Caki2 (cell line): Measurements from ENCODE around the gene TSSC4. TPM values are rescaled to one million over a fixed set of nuclear protein-coding genes. Genes with fewer than 3 reads are reported as not detected.

ENCODE experiments used
- DNase-seq: peaks from one replicate; pipeline ENCODE4 v3.0.0-alpha.2; 2015; ENCODE audit warnings: low read depth
- in situ Hi-C: cut with HindIII; loops from 2 replicates; pipeline ENCODE4 v1.10.0; 2016; ENCODE audit warnings: low sequenced_read_pairs, low pct_unique_long_range_greater_than_20kb, mixed read lengths
- total RNA-seq: library from RNA; depleted of rRNA; stranded (reverse); fragments of >200 nt; shearing (Covaris generic); gene quantifications from 2 replicates; pipeline ENCODE4 v1.2.3, GENCODE V29; 2014; ENCODE audit warnings: low replicate concordance

The TSSC4 gene
- total RNA-seq, 1 experiment from 2014 or later: 107 TPM

DNA sequence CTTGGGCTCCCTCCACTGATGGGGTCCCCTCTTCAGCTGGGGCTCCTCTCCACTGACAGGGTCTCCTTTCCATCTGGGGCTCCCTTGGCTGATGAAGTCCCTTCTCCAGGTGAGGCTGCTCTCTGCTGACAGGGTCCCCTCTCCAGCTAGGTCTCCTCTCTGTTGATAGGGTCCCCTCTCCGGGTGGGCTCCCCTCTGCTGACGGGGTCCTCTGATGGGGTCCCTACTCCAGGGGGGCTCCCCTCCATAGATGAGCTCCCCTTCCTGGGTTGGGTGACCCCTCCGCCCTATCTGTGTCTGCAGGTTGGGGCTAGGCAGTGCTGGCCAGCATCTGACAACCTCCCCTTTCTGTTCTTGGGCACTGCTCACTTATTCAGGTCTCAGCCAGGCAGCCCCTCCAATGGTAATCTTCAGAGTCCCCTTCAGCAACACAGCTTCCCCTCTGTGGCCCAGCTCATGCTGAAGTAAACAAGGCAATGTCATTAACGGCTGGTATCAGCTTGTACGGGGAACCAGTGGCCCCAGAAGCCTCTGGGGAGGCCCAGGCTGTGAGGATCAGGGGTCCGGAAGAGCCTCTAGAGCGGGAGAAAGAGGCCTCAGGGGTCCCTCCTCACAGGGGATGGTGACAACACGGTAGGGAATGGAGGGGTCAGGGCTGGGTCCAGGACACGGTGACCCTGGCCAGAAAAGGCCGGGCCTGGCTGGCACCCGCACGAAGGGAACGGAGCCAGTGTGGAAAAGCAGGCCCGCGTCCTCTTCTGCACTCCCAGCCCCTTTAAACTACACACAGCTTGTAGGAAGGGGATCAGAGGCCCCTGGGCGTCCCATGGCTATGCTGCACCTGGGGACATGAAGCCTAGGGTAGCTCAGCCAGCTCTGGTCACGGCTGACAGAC lies 33.0 kb upstream of the TSSC4 start:
- in situ Hi-C loops: no loop called here
- DNase-seq: no peak

DNA sequence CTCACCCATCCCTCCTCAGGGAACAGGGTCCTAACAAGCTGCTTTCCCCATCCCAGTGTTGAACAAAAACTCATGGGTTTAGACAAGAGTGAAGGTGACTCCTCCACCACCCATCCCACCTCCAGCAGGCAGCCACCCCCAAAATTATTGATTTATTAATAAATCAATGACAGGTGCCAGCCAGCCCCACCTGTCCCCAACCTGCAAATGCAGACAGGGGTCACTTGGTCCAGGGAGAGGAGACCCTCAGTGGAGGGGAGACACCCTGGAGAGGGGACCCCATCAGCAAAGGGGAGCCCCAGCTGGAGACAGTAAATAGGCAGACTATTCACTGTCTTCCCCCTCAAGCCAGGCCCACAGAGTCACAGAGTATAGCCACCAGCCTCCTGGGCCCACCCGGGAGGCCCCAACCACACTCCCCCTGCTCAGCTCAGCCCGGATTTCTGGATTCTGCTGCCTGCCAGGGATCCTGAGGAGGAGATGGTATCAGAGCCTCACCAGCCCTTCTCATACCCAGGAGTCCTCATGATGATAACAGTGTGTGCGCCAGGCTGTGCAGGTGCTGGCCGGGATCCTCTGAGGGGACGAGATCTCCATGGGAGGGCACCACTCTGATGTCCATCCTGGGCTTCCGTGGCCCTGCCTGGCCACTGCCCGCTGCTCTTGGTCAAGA lies 32.2 kb upstream of the TSSC4 start:
- in situ Hi-C loops: no loop called here
- no peak for DNase-seq

DNA sequence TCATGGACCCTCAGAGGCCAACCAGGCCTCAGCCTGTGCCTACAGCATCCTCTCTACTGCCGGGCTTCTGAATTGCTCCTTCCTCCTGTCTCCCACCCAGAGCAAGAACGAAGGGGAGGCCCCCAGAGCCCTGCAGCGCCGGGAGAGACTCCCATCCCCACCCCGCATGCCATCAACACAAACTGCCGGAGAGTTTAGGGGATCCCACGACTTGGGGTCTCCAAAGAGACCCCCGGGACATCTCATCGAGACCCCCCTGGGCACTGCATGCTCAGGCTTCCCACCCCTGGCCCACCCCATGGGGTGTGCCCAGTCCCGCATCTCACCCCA lies 31.7 kb upstream of the TSSC4 start:
- in situ Hi-C loops: no loop called here
- no peak for DNase-seq

DNA sequence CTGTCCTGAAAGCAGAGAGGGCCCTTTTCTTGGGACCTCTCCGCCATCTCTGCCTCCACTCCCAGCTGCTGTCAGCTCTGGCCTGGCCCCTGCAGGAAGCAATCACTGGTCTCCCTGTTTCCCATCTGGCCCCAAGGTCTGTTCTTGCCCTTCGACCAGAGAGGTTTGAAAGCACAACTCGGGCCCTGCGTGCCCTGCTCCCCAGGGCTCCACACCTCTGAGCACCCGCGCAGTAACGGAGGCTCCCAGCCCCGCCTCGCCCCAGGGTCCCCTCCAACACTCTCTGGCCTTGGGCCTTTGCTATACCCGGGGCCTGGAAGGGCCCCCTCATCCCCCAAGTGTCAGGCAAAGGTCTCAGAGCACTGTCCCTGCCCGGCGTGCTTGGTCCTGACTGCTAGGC lies 31.2 kb upstream of the TSSC4 start:
- no peak for DNase-seq
- in situ Hi-C loops: no loop called here

DNA sequence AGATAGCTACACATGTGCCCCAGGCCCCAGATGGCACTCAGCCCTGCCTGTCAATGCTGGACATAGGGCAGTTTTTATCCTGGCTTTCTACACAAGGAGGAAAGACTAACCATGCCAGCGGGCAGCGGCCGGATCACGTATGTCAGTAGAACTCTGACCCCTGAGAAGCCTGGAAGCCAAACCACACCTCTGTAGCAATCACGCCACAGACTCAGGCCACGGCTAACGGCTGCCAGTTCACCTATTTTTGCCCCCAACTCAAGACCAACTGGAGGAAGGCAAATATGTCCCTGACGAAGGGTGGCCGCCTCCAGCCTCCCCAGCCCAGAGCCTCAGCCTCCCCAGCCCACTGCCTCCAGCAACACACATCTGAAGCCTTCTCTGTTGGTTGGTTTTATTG lies 30.7 kb upstream of the TSSC4 start:
- in situ Hi-C loops: no loop called here
- DNase-seq: no peak

DNA sequence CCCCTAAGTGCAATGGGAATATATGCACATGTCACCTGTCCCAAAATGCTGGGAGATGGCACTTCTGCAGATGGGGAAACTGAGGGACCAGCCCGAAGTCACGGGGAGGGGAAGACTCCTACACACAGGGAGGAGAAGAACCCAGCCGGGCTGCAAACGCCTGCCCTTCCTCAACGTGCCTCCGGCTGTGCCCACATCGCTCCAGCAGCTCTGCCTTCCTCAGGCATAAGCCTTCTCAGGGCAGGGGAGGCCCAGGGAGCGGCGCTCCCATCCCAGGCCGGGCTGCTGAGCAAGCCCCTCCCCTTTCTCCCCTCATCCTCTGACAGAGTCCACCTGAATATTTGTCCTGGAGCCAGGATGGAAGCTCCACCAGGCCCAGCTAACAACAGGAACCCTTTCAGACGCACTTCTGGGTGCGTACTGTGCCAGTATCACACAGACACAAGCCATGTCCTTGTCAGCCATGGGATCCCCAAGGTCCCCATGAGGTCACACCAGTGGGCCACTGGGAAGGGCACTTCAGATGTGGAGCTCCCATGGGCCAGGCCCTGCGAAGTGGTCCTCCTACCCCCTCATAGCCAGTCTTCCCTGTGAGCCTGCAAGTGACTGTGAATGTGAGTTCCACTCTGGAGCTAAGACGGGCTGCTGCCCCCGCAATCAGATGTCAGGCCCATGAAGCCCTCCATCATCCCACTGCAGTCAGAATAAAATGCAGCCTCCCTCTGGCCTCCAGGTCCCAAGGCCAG lies 25.9 kb upstream of the TSSC4 start:
- in situ Hi-C loops: no loop called here
- no peak for DNase-seq

DNA sequence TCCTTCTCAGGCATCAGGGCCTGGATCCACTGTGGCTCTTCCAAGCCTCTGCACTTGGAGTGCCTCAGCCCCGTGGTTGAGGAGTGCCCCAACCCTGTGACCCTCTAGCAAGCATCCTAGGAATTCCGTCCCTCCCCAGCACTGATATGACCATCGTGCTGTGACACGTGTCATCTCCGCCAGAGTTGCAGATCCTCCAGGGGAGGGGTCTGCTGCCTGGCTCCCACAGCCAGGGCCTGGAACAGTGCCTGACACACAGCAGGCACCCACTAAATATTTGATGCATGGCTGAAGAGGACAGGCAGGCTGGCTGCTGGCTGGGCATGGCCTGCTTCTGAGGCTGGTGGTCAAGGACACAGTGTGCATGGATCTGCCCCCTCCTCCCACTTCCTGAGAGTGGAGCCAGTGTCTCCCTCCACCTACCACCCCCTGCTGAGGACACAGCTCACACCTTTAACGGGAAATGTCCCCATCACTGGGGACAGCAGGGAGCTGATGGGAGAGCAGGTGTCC lies 25.2 kb upstream of the TSSC4 start:
- in situ Hi-C loops: no loop called here
- peak; percentile 27 for DNase-seq

DNA sequence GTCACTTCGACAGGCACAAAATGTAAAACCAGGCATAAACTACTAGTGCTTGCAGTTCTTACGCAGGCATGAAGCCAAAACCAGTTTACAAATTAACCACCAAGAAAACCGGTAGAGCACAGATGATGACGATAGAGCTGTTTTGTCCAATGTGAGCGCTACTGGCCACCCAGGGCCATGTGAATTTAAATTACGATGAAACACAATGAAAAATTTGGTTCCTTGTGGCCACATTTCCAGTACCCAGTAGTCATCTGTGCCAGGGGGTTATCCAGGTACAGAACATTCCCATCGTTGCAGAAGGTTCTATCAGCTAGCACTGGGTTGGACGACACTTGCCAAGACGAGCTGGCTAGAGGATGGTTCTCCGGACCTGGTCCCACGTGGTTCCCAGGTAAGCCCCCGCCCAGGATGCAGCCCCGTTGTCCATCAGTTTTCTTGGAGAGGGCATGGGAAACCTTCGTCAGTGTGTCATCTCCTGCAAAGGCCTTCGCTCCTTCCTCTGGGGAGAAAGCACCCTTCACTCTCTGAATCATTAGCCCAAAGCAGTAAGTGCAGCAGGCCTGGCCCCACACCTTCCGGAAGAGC lies 24.5 kb upstream of the TSSC4 start:
- in situ Hi-C loops: no loop called here
- DNase-seq: peak; percentile 67

DNA sequence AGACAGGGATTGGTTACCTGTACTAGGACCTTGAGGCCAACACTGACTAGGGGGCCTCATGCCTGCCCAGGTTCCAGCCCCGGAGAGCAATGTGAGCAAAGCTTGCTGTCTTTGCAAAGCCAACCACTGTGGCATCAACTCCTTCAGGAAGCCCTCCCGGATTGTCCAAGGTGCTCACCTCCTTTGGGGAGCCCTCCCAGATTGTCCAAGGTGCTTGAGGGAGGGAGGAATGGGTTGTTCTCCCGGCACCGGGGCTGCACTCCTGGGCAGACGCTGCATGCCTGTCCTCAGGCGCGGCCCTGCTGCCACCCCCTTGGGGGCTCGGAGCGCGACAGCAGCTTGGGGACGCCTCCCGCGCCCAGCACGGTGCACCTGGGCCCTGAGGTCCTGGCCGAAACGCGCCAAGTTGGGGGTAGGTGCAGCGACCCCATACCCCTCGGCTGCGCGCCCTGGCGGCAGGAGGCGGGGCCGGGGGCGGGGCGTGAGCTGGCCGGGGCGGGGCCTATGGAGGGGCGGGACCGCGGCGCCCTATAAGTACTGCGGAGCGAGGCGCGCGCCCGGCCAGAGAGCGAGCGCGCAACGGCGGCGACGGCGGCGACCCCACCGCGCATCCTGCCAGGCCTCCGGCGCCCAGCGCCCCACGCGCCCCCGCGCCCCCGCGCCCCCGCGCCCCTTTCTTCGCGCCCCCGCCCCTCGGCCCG lies 23.6 kb upstream of the TSSC4 start, which contains the start of gene CD81:
CD81 (plus strand) TSS at position 560 of the 701 bp plus-strand sequence. CDS start 240 bp downstream, outside the sequence.
- peak; percentile 35 for DNase-seq
- in situ Hi-C loops: no loop called here

DNA sequence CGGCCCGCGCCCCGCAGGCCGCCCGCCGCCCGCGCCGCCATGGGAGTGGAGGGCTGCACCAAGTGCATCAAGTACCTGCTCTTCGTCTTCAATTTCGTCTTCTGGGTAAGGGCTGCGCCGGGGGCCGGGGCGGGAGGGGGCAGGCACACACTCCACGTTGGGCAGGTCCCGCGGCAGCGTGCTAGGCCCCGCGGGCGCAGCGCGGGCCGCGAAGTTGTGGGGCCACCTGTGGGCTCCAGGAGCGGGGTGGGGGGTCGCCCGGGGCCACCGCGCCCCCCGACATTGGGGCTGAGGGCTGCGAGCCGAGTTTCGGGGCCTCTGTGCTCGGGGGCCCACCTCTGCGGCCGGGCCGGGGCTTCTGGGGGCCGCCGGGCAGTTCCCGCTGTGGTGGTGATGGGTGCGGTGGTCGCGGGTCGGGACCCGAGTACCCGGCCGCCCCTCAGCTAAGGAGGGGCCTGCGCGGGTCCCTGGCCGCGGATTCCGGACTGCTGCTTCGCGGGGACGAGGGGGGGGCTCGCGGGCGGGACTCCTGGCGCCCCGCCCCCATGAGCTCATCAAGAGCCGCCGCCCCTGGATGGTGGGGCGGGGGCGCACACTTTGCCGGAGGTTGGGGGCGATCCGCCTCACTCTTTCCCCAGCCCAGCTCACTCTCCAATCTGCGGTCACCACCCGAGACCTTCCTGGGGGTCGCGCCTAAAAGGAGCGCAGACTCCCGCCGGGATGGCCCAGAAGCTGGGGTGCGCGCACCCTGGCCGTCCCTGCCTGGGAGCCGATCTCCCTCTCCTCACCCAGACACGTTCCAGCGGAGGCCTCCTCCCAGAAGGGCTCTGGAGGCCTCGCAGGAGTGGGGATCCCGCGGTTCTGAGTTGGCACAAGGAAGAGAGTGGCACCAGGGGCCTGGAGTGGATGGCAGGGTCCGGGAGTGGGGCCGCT lies 22.8 kb upstream of the TSSC4 start:
- peak; percentile 33 for DNase-seq
- in situ Hi-C loops: no loop called here

DNA sequence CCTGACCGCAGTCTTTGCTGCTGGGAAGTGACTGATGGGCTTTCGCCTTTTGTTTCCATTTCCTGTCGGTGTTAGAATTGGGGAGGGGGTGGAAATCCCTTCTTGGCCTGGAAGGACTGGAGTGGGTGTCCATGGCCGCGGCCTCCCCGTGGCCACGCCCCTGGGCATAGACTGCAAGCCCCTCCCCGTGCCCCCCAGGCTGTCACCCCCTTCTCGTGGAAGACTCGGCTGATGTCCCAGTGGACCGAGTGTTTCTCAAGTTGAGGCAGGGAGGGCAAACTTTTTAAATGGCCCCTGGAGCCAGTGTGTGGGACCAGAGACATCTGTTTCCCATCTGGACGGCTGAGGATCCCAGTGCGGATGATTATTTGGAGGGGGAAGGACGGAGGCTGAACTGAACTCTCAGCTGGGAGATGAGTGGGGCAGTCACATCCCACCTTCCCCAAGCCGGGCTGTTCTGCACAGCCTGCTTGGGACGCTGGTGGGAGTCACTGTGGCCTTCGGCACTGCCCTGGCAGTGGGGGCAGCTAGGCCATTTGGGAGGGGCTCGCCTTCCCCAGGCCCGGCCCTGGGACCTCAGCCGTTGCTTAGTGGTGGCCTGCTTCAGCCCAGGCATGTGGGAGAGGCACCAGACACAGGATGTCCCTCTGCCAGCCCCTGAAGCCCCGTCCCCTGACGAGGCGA lies 21.9 kb upstream of the TSSC4 start:
- in situ Hi-C loops: no loop called here
- DNase-seq: no peak

DNA sequence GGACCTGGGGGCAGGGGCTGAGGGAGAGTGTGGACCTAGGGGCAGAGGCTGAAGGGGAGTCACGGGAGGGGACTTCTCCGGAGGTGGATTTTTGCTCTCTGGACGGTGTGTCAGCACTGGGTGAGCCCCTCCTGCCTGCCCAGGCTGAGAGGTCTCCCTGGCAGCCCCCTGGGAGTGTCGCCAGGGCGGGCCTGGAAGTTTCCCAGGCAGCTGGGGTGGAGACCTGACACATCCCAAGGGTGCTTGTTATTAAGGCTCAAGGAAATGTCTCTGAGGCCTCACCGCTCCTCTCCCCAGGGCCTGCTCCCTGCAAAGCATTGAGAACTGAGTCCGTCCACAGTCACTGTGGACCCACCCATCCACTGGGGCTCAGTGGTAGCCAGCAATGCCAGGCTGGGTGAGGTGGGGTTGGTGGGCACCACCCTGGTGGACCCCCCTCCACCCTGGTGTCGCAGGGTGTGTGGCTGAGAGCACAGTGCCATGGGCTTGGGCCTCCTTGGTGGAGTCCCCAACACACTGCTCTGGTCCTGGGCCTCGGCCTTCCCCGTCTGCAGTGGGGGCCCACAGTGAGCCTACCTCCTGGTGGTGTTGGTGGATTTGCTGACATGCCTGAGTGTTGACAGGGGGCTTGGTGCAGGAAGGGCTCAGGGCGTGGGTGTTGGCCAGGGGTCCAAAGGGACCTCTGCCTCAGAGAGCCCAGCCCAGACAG lies 20.9 kb upstream of the TSSC4 start:
- no peak for DNase-seq
- in situ Hi-C loops: no loop called here

DNA sequence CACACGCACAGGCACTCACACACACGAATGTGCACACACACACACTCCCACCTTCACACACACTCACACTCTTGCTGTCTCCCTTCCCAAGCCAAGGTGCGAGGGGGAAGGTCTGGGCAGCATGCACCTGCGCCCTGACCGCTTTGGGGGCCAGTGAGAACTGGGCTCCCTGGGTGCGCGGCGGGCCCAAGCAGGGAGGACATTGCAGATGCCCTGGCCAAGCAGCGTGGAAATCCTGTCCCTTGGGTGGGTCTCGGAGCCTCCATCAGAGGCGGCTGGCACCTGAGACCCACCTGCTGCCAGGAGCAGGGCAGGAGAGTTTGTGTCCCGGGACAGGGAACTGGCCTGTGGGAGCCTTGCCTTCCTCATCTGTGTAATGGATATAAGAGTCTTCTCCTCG lies 20.2 kb upstream of the TSSC4 start:
- no peak for DNase-seq
- in situ Hi-C loops: no loop called here

DNA sequence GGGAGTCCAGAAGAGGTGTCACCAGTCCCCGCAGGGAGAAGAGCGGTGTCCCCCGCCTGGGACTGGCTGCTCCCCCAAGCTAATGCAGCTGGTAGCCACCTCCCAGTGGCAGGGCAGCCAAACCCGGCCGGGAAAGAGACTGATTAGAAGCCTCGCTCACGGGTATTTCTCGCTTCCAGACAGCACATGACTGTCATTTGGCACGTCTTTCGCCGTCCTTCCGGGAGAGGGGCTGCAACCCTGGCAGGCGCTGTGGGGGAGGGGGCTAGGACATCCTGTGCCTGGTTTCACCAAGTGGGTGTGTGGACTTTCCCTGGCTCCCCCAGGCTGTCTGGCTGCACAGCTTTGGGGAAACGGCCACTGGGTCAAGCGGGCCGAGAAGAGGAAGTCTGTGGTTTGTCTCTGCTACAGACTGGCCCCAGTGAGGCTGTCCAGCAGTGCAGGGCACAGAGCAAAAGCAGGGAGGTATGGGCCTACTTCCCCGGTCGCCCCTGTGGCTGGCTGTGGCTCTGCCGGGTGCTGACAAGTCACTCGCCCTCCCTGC lies 19.7 kb upstream of the TSSC4 start:
- no peak for DNase-seq
- in situ Hi-C loops: no loop called here

DNA sequence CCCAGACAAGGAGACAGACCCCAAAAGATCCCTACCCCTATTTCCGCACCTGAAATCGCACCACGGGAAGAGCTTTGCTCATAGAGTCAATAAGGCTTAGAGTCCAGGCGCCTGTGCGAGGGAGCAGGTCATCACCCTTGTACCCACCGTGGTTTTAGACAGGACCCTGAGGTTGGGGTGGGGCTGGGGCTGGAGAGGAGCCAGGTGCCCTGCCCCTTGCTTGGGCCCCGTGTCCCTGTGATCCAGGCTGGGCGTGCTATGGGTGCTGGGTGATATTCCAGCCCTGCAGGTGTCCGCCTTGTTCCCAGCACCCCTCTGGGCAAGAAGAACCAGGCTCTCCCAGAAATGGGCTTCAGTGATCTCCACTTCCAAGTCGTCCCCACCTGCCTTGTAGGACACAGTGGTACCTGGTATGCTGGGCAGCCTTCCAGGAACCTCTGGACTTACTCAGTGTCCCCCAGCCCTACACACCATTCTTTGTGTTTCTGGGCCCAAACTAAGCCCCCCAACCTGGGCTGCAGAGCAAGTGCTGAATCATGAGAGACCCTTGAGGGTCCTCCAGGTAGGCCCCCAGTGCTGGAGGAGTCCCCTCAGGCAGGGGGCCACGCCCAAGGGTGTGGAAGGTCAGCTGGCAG lies 18.9 kb upstream of the TSSC4 start:
- in situ Hi-C loops: no loop called here
- DNase-seq: no peak
